C4-2B (cell line): ENCODE data around the gene TBCEL.

Source experiments
- ZFX ChIP-seq: fragments of 450-650 bp; IDR thresholded peaks from 2 replicates; pipeline ENCODE4 v1.6.1; 2017
- TF ChIP-seq, protein P1 (sequence below): fragments of 450-650 bp; conservative IDR thresholded peaks from 2 replicates; pipeline ENCODE4 v1.5.1; 2017; ENCODE audit warnings: mild to moderate bottlenecking

DNA sequence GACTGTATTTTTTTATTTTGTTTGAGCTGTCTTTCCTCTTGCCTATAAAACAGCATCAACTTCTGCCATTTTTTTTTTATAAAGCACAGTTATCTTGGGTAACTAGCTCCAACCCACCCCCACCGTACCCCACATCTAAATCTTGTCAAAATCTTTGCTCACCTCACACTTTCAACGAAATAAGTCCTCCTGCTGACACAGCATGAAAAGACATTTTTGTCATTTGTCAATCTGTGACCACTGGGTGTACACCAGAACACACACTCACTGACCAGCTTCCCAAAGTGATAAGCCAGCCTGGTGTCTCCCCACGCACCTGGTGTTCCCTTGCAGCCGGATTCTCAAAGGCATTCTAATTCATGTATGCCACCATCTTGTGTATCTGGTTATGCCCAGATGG is 75.5 kb downstream of the TBCEL start:
- TF ChIP-seq, protein P1, sequence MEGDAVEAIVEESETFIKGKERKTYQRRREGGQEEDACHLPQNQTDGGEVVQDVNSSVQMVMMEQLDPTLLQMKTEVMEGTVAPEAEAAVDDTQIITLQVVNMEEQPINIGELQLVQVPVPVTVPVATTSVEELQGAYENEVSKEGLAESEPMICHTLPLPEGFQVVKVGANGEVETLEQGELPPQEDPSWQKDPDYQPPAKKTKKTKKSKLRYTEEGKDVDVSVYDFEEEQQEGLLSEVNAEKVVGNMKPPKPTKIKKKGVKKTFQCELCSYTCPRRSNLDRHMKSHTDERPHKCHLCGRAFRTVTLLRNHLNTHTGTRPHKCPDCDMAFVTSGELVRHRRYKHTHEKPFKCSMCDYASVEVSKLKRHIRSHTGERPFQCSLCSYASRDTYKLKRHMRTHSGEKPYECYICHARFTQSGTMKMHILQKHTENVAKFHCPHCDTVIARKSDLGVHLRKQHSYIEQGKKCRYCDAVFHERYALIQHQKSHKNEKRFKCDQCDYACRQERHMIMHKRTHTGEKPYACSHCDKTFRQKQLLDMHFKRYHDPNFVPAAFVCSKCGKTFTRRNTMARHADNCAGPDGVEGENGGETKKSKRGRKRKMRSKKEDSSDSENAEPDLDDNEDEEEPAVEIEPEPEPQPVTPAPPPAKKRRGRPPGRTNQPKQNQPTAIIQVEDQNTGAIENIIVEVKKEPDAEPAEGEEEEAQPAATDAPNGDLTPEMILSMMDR = no peak
- no peak for TF ChIP-seq ZFX
